HEK293T (cell line): ENCODE results near the gene CLCF1.

Source experiments
- ARNT ChIP-seq: fragments of 450-650 bp; IDR thresholded peaks from 2 replicates; pipeline ENCODE4 v1.6.1; 2017; ENCODE audit warnings: mild to moderate bottlenecking
- BHLHE40 ChIP-seq: fragments of 450-650 bp; IDR thresholded peaks from 2 replicates; pipeline ENCODE4 v1.6.1; 2016; ENCODE audit warnings: mild to moderate bottlenecking, moderate library complexity, borderline replicate concordance
- FOXK2 ChIP-seq: fragments of 450-650 bp; IDR thresholded peaks from 2 replicates; pipeline ENCODE4 v1.6.1; 2016; ENCODE audit warnings: mild to moderate bottlenecking
- HDGF ChIP-seq: fragments of 450-650 bp; IDR thresholded peaks from 2 replicates; pipeline ENCODE4 v1.6.1; 2017; ENCODE audit warnings: antibody characterized with exemption, borderline replicate concordance
- L3MBTL2 ChIP-seq: fragments of 450-650 bp; conservative IDR thresholded peaks from 2 replicates; pipeline ENCODE4 v1.6.1; 2016; ENCODE audit warnings: mild to moderate bottlenecking
- NFRKB ChIP-seq: fragments of 450-650 bp; IDR thresholded peaks from 2 replicates; pipeline ENCODE4 v1.6.1; 2016; ENCODE audit warnings: mild to moderate bottlenecking, moderate library complexity
- PKNOX1 ChIP-seq: fragments of 450-650 bp; IDR thresholded peaks from 2 replicates; pipeline ENCODE4 v1.6.1; 2016
- SP1 ChIP-seq: fragments of 450-650 bp; IDR thresholded peaks from 2 replicates; pipeline ENCODE4 v1.6.1; 2017
- SUZ12 ChIP-seq: fragments of 450-650 bp; IDR thresholded peaks from 2 replicates; pipeline ENCODE4 v1.6.1; 2016; ENCODE audit warnings: mild to moderate bottlenecking
- TARDBP ChIP-seq: fragments of 450-650 bp; IDR thresholded peaks from 2 replicates; pipeline ENCODE4 v1.6.1; 2016
- ZNF384 ChIP-seq: fragments of 450-650 bp; IDR thresholded peaks from 2 replicates; pipeline ENCODE4 v1.6.1; 2016

- TF ChIP-seq SP1 (no peak), FOXK2 (no peak), L3MBTL2 (no peak), NFRKB (no peak), BHLHE40 (no peak), HDGF (no peak), ARNT (no peak), ZNF384 (no peak), TARDBP (no peak), PKNOX1 (no peak), SUZ12 (no peak)
Observed at GRCh38 chr11:67400251-67400941, 27.0 kb upstream of the CLCF1 start.
